H1 (cell line): Measurements from ENCODE around the gene SLC22A23. TPM values are rescaled to one million over a fixed set of nuclear protein-coding genes. Genes with fewer than 3 reads are reported as not detected.

Source experiments
- CTCF ChIA-PET: fragments of 300-600 bp; sonication (Branson Sonifier 250); formaldehyde crosslinking; loops from one replicate; lab custom pipeline; 2021; ENCODE audit not compliant: partially characterized antibody; lab: Charles Lee
- POLR2A ChIA-PET: fragments of 300-600 bp; sonication (Branson Sonifier 250); formaldehyde crosslinking; loops from one replicate; lab custom pipeline; 2021; ENCODE audit warnings: inconsistent platforms; ENCODE audit not compliant: partially characterized antibody; lab: Charles Lee
- DNase-seq, 2 experiments: peaks; one replicate each; pipeline versions ENCODE4 v3.0.0 to v3.0.0-alpha.2; 2010 to 2022; ENCODE audit warnings: low spot score in 2 of 2, low read depth in 1 of 2, mixed read lengths in 1 of 2
- FAIRE-seq: peaks from 2 replicates; lab custom pipeline; 2011; peaks lifted over from hg19 to GRCh38; lab: Jason Lieb, UNC
- H2AFZ ChIP-seq: 2 replicates; pipeline ENCODE4 v1.8.1; 2012; ENCODE audit warnings: low read length, inconsistent platforms
- H2AK5ac ChIP-seq: 2 replicates; pipeline ENCODE4 v1.6.1; 2013; ENCODE audit warnings: low read depth, low read length
- H2BK120ac ChIP-seq: replicated peaks from 2 replicates; pipeline ENCODE3; 2013; ENCODE audit warnings: low read depth, low read length, inconsistent platforms
- H2BK12ac ChIP-seq: 2 replicates; pipeline ENCODE4 v1.6.1; 2013; ENCODE audit warnings: low read depth, low read length
- H2BK15ac ChIP-seq: 2 replicates; pipeline ENCODE4 v1.6.1; 2013; ENCODE audit warnings: low read length
- H2BK20ac ChIP-seq: 2 replicates; pipeline ENCODE4 v1.6.1; 2013; ENCODE audit warnings: low read length
- H2BK5ac ChIP-seq: 2 replicates; pipeline ENCODE4 v1.6.1; 2013; ENCODE audit warnings: low read depth, low read length
- H3K14ac ChIP-seq: 2 replicates; pipeline ENCODE4 v1.6.1; 2013; ENCODE audit warnings: inconsistent platforms; ENCODE audit not compliant: insufficient read length
- H3K18ac ChIP-seq: 2 replicates; pipeline ENCODE4 v1.6.1; 2013; ENCODE audit warnings: low read length; ENCODE audit errors: extremely low read depth
- H3K23ac ChIP-seq: 2 replicates; pipeline ENCODE4 v1.6.1; 2013; ENCODE audit warnings: inconsistent platforms; ENCODE audit not compliant: insufficient read length
- H3K23me2 ChIP-seq: 2 replicates; pipeline ENCODE4 v1.6.1; 2013; ENCODE audit warnings: low read depth, low read length
- H3K27ac ChIP-seq: 2 replicates; pipeline ENCODE4 v1.6.1; 2011; ENCODE audit warnings: low read depth, low read length, inconsistent platforms
- H3K27me3 ChIP-seq, 4 experiments: replicated peaks in 1 of 4; 1 replicate in 1 of 4; 2 replicates in 3 of 4; pipeline versions ENCODE4 v1.6.1 to v1.8.1; 2011 to 2013; ENCODE audit warnings: low read length in 3 of 4, mild to moderate bottlenecking in 3 of 4, inconsistent platforms in 2 of 4, mixed read lengths in 2 of 4, moderate library complexity in 1 of 4; ENCODE audit not compliant: control insufficient read depth in 3 of 4, insufficient read depth in 3 of 4; ENCODE audit errors: extremely low read depth in 1 of 4
- H3K36me3 ChIP-seq, 4 experiments: 2 replicates each; pipeline versions ENCODE4 v1.6.1 to v1.8.1; 2011 to 2013; ENCODE audit warnings: mild to moderate bottlenecking in 4 of 4, low read length in 3 of 4, moderate library complexity in 2 of 4, control low read depth in 1 of 4, inconsistent platforms in 1 of 4; ENCODE audit not compliant: insufficient read depth in 4 of 4, control insufficient read depth in 2 of 4
- H3K4ac ChIP-seq: replicated peaks from 2 replicates; pipeline ENCODE3; 2013; ENCODE audit warnings: low read length, low read depth, mixed read lengths, inconsistent platforms; ENCODE audit not compliant: insufficient read length
- H3K4me1 ChIP-seq, 4 experiments: replicated peaks in 1 of 4; 1 replicate in 1 of 4; 2 replicates in 3 of 4; pipeline versions ENCODE4 v1.6.1 to v1.8.1; 2011 to 2013; ENCODE audit warnings: low read length in 3 of 4, inconsistent platforms in 2 of 4, mixed read lengths in 1 of 4; ENCODE audit not compliant: insufficient read depth in 4 of 4, control insufficient read depth in 3 of 4
- H3K4me2 ChIP-seq, 2 experiments: 2 replicates each; pipeline versions ENCODE4 v1.6.1 to v1.8.1; 2011 to 2013; ENCODE audit warnings: low read depth in 2 of 2, low read length in 2 of 2, control low read depth in 1 of 2, inconsistent platforms in 1 of 2, mild to moderate bottlenecking in 1 of 2; ENCODE audit not compliant: insufficient read depth in 1 of 2
- H3K4me3 ChIP-seq, 4 experiments: fragments of 200-600, 300-600 bp in 1 of 4; sonication (generic), shearing (Covaris generic), sonication (Bioruptor Twin) in 1 of 4; 2 replicates each; pipeline versions ENCODE4 v1.5.1 to v1.8.1; 2011 to 2016; ENCODE audit warnings: low read length in 4 of 4, low read depth in 3 of 4, control low read depth in 2 of 4, inconsistent platforms in 2 of 4, mild to moderate bottlenecking in 2 of 4, mixed read lengths in 1 of 4, moderate library complexity in 1 of 4; ENCODE audit not compliant: insufficient read depth in 2 of 4; ENCODE audit errors: extremely low read depth in 1 of 4
- H3K56ac ChIP-seq: replicated peaks from 2 replicates; pipeline ENCODE3; 2013; ENCODE audit warnings: low read depth, mild to moderate bottlenecking, mixed read lengths, low read length, inconsistent platforms; ENCODE audit not compliant: insufficient read length
- H3K79me1 ChIP-seq: 2 replicates; pipeline ENCODE4 v1.6.1; 2013; ENCODE audit warnings: low read depth, low read length, control low read depth
- H3K79me2 ChIP-seq, 2 experiments: 2 replicates each; pipeline versions ENCODE4 v1.6.1 to v1.8.1; 2012 to 2013; ENCODE audit warnings: low read length in 2 of 2, mild to moderate bottlenecking in 2 of 2, inconsistent platforms in 1 of 2; ENCODE audit not compliant: insufficient read depth in 2 of 2, control insufficient read depth in 1 of 2
- H3K9ac ChIP-seq, 4 experiments: replicated peaks in 1 of 4; 1 replicate in 1 of 4; 2 replicates in 3 of 4; pipeline versions ENCODE4 v1.6.1 to v1.8.1; 2011 to 2013; ENCODE audit warnings: low read depth in 3 of 4, low read length in 3 of 4, control low read depth in 2 of 4, mild to moderate bottlenecking in 2 of 4, moderate library complexity in 2 of 4, inconsistent platforms in 1 of 4; ENCODE audit errors: extremely low read depth in 1 of 4
- H3K9me3 ChIP-seq, 2 experiments: 2 replicates each; pipeline versions ENCODE4 v1.6.1 to v1.8.1; 2012 to 2013; ENCODE audit warnings: mild to moderate bottlenecking in 2 of 2, moderate library complexity in 2 of 2, control low read depth in 1 of 2, inconsistent platforms in 1 of 2, low read depth in 1 of 2, low read length in 1 of 2, mixed read lengths in 1 of 2; ENCODE audit not compliant: insufficient read depth in 2 of 2
- H4K20me1 ChIP-seq, 2 experiments: replicated peaks in 1 of 2; 2 replicates each; pipeline versions ENCODE3 to v1.8.1; 2011 to 2013; ENCODE audit warnings: inconsistent platforms in 2 of 2, low read length in 2 of 2, mild to moderate bottlenecking in 1 of 2; ENCODE audit not compliant: insufficient read depth in 2 of 2, control insufficient read depth in 1 of 2
- H4K5ac ChIP-seq: 2 replicates; pipeline ENCODE4 v1.6.1; 2013; ENCODE audit warnings: low read length, low read depth, mixed read lengths, inconsistent platforms; ENCODE audit not compliant: insufficient read length
- H4K8ac ChIP-seq: 2 replicates; pipeline ENCODE4 v1.8.0; 2013; ENCODE audit warnings: mild to moderate bottlenecking, moderate library complexity, low read length, inconsistent platforms; ENCODE audit not compliant: insufficient read depth; ENCODE audit errors: extremely low read depth
- H4K91ac ChIP-seq: replicated peaks from 2 replicates; pipeline ENCODE3; 2013; ENCODE audit warnings: low read length, mixed read lengths, inconsistent platforms; ENCODE audit not compliant: insufficient read length
- CHD2 ChIP-seq: IDR thresholded peaks from 2 replicates; pipeline ENCODE4 v1.6.1; 2012; ENCODE audit warnings: low read length, improper control_type of control experiment
- GTF2F1 ChIP-seq: IDR thresholded peaks from 2 replicates; pipeline ENCODE4 v1.6.1; 2012; ENCODE audit warnings: low read depth, low read length, improper control_type of control experiment, borderline replicate concordance
- JUN ChIP-seq: IDR thresholded peaks from 2 replicates; pipeline ENCODE4 v1.6.1; 2011; ENCODE audit warnings: low read depth, mild to moderate bottlenecking, improper control_type of control experiment, low read length
- NANOG ChIP-seq: IDR thresholded peaks from 2 replicates; pipeline ENCODE4 v1.6.1; 2011; ENCODE audit warnings: low read length, low read depth, mild to moderate bottlenecking, inconsistent platforms; ENCODE audit not compliant: insufficient read depth, poor library complexity, severe bottlenecking
- PHF8 ChIP-seq: fragments of 200-600 bp; sonication (generic); conservative IDR thresholded peaks from 2 replicates; pipeline ENCODE4 v1.7.1; 2012; ENCODE audit warnings: low read depth, mild to moderate bottlenecking, inconsistent platforms, low read length, moderate library complexity
- RAD21 ChIP-seq, 2 experiments: IDR thresholded peaks in 1 of 2; conservative IDR thresholded peaks in 1 of 2; 2 replicates each; pipeline ENCODE4 v1.6.1; 2011; ENCODE audit warnings: low read depth in 2 of 2, low read length in 2 of 2, improper control_type of control experiment in 1 of 2, inconsistent platforms in 1 of 2, mild to moderate bottlenecking in 1 of 2, moderate library complexity in 1 of 2
- SAP30 ChIP-seq: fragments of 300-600 bp; sonication (generic); IDR thresholded peaks from 2 replicates; pipeline ENCODE4 v1.7.1; 2012; ENCODE audit warnings: low read length, moderate library complexity, mild to moderate bottlenecking, inconsistent platforms; ENCODE audit not compliant: insufficient read depth, insufficient replicate concordance
- SIRT6 ChIP-seq: IDR thresholded peaks from one replicate; pipeline ENCODE4 v1.7.1; 2012; ENCODE audit warnings: low read length, inconsistent platforms
- SP1 ChIP-seq: IDR thresholded peaks from 2 replicates; pipeline ENCODE4 v1.6.1; 2011; ENCODE audit warnings: low read depth, low read length
- TCF12 ChIP-seq: IDR thresholded peaks from 2 replicates; pipeline ENCODE4 v1.6.1; 2011; ENCODE audit warnings: low read depth, mild to moderate bottlenecking, low read length
- WGBS, 2 experiments: shearing (Covaris generic) in 1 of 2; methylation state at CpG; one replicate each; pipeline versions ENCODE4 v1.1.6 to v1.1.7; 2013 to 2015; ENCODE audit warnings: low lambda C conversion rate in 2 of 2, mixed read lengths in 2 of 2, inconsistent platforms in 1 of 2, low coverage in 1 of 2, missing lambda C conversion rate in 1 of 2; ENCODE audit not compliant: insufficient replicate concordance in 2 of 2, insufficient coverage in 1 of 2, insufficient read length in 1 of 2; ENCODE audit errors: extremely low coverage in 1 of 2, missing lambda C conversion rate in 1 of 2; 5-methylcytosine and 5-hydroxymethylcytosine counted together
- polyA plus RNA-seq, 7 experiments: library from polyadenylated mRNA; depleted of rRNA in 3 of 7; stranded (reverse) in 5 of 7; unstranded in 2 of 7; fragments of >200 nt in 5 of 7; fragments of 200-250 nt in 2 of 7; gene quantifications; 1 replicate in 5 of 7; 2 replicates in 1 of 7; 4 replicates in 1 of 7; pipeline versions ENCODE4 v1.2.1 to v1.2.3, GENCODE V29; 2011 to 2013; ENCODE audit warnings: missing spikeins in 2 of 7, mixed read lengths in 2 of 7
- total RNA-seq: library from RNA; stranded (reverse); fragmentation: NEBNext Ultra II Directional; extraction: Animal tissue kit (Norgen Biotek cat#: 25700); gene quantifications from 2 replicates; pipeline ENCODE4 v1.2.1, GENCODE V29; 2021
- TF ChIP-seq, protein P1 (sequence below): IDR thresholded peaks from 2 replicates; pipeline ENCODE4 v1.6.1; 2011; ENCODE audit warnings: low read depth, mild to moderate bottlenecking, low read length; ENCODE audit not compliant: insufficient read depth
- TF ChIP-seq, protein P2 (sequence below): IDR thresholded peaks from 2 replicates; pipeline ENCODE4 v1.6.1; 2012; ENCODE audit warnings: inconsistent platforms

Gene SLC22A23
- total and polyA plus RNA-seq, 2 of the 8 experiments (the other 6 are each of a cell fraction or from before 2014, with no cell fraction given): 9.9 to 38.4 TPM

DNA sequence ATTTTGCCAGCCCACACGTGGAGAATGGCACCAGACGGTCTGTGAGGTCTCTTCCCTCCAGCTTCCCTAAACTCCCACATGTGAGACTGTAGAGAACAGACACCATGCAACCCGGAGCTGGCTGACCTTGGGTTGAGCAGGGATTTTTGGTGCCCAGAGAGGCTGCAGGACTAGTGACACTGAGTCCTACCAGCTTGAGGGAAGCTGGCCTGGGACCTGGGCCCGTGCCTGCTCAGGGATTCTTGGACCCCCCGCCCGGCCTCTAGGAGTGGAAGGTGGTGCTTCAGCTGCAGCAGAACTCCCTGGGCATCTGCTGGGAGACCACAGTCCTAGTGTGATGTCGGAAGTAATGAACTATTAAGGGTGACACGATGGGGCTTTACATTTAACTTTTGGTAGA is 194.9 kb downstream of the SLC22A23 start:
- DNase-seq: no peak
- no peak overlapping the region for H2AK5ac ChIP-seq
- peaks cover 16 to 37% of the 10 kb centered on the region in 2 experiments for H4K20me1 ChIP-seq
- no peak overlapping the region for H4K8ac ChIP-seq
- peaks cover 22% of the 10 kb centered on the region for H3K79me1 ChIP-seq
- peaks cover 7% of the 10 kb centered on the region; the same call in 1 of the 2 replicates for H3K23me2 ChIP-seq
- ChIA-PET POLR2A (interaction anchor here (1.4 to 2.8 kb wide), 3 partner anchors 10 to 15 kb away, joined by 4 to 14 read pairs (median 4); no protein-coding TSS in a partner anchor), CTCF (interaction anchor here (0.7 to 4.4 kb wide), 6 partner anchors 10 to 716 kb away, joined by 3 to 23 read pairs (median 3); no protein-coding TSS in a partner anchor)
- 81% methylated on average over 8 of the region's 8 CpGs; no CpG with 5 or more reads in 1 of the 2 experiments for WGBS, 2 experiments
- H4K91ac ChIP-seq: no peak overlapping the region
- H3K27ac ChIP-seq: no peak overlapping the region; the same call in 1 of the 2 replicates
- H3K14ac ChIP-seq: no peak overlapping the region
- no peak overlapping the region; a peak in 1 of 4 replicates for H3K4me2 ChIP-seq
- no peak for FAIRE-seq
- no peak overlapping the region for H2AFZ ChIP-seq
- no peak overlapping the region for H2BK15ac ChIP-seq
- H3K27me3 ChIP-seq: no peaks in the 10 kb centered on the region
- H2BK5ac ChIP-seq: no peak overlapping the region
- no peaks in the 10 kb centered on the region for H3K9me3 ChIP-seq
- H3K36me3 ChIP-seq: peaks cover 6 to 21% (median 13%) of the 10 kb centered on the region in 4 experiments; a peak in 7 of 8 replicates
- no peak overlapping the region for H3K18ac ChIP-seq
- no peak overlapping the region for H3K23ac ChIP-seq
- H3K4me3 ChIP-seq: no peak overlapping the region
- peaks cover 3 to 9% (median 7%) of the 10 kb centered on the region in 4 experiments; a peak in 4 of 7 replicates for H3K4me1 ChIP-seq
- H4K5ac ChIP-seq: no peak overlapping the region
- H3K4ac ChIP-seq: no peak overlapping the region
- no peak overlapping the region for H2BK12ac ChIP-seq
- H3K79me2 ChIP-seq: peaks cover 8 to 62% of the 10 kb centered on the region in 2 experiments; a peak in 3 of 4 replicates
- H2BK20ac ChIP-seq: no peak overlapping the region
- H3K9ac ChIP-seq: no peak overlapping the region; a peak in 1 of 7 replicates
- H2BK120ac ChIP-seq: no peak overlapping the region
- no peak overlapping the region for H3K56ac ChIP-seq
- no peak for TF ChIP-seq RAD21 (IDR thresholded peaks at IDR 0.05 in 1 of 2, conservative IDR thresholded peaks at IDR 0.05 in 1 of 2; ENCODE audit: low read depth in 2 of 2, low read length in 2 of 2)
- TF ChIP-seq SIRT6: no peak
- no peak for TF ChIP-seq SP1
- TF ChIP-seq SAP30: no peak
- no peak for TF ChIP-seq GTF2F1
- no peak for TF ChIP-seq TCF12
- no peak for TF ChIP-seq JUN
- TF ChIP-seq, protein P1, sequence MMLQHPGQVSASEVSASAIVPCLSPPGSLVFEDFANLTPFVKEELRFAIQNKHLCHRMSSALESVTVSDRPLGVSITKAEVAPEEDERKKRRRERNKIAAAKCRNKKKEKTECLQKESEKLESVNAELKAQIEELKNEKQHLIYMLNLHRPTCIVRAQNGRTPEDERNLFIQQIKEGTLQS: no peak
- no peak for TF ChIP-seq NANOG
- no peak for TF ChIP-seq PHF8
- no peak for TF ChIP-seq CHD2
- TF ChIP-seq, protein P2, sequence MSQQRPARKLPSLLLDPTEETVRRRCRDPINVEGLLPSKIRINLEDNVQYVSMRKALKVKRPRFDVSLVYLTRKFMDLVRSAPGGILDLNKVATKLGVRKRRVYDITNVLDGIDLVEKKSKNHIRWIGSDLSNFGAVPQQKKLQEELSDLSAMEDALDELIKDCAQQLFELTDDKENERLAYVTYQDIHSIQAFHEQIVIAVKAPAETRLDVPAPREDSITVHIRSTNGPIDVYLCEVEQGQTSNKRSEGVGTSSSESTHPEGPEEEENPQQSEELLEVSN: no peak
